HG02885 (cell line): Measurements from ENCODE around the gene TMEM62.
"Not testable (repeated sequence)": the region's sequence is repeated elsewhere in the genome, so short reads cannot be mapped to it uniquely, and the experiment has no call there.

Source experiments
- ATAC-seq: cut with Tn5 transposase; IDR thresholded peaks from one replicate; pipeline ENCODE4 v1.9.1; 2021; ENCODE audit warnings: mild to moderate bottlenecking; ENCODE audit not compliant: unreplicated experiment, poor library complexity

Gene TMEM62

DNA sequence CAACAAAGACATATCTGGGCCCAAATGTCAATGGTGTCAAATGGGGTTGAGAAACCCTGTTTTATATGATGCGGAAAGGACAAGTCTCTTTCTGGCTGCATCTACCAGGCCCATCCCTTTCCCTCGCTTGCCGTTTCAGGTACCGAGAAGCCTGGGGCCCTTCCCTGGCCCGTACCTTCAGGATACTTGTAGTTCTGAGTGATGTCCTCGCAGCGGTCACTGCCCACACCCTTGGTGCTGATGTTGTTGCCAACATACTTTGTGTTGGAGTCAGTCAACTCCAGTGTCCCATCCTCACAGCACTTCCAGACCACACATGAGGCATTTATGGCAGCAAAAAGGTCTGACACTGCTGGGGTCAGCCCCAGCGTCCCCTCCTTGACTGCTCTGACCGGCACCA is 73.6 kb downstream of the TMEM62 start:
- no peak for ATAC-seq

DNA sequence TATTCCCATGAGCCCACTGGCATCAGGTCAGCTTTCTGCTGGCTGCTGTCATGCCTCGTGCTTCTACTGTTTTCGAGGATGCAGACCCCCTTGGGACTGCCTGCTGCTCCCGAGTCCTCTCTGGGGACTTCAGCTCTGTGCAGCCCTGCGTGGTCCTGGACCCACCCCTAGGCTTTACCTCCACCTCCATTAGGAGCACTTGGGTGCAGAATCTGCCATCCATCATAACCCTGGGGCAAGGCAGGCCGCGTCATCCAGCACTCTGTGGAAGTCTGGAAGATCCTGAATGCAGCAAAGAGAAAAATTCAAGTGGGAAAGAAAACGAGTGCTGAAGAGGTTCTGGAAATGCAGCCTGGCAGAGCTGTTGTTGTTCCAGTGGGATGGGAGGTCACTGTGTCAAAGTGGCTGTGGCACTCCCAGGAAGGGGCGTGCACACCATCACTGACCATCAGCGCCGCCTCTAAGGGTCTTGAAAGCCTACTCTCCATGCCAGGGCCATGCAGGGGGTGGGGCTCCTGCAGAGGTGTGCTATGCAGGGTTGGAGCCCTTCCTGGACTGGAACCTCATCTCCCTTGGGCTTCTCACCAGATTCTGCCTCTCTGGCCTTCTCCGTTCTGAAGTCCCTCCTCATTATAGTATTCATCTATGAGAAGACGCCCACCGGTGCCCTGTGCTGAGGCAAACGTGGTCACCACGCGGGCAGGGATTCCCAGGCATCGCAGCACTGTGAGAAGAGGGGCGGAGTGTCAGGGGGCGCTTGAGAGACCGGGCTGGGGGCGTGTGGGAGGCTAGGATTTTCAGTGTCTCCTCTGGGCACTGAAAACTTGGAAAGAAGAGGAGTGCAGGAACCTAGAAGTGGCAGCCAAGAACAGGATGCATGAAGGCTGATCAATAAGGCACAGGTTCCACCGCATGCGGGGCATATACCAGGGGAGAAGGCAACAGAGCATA is 74.9 kb downstream of the TMEM62 start:
- no peak for ATAC-seq

DNA sequence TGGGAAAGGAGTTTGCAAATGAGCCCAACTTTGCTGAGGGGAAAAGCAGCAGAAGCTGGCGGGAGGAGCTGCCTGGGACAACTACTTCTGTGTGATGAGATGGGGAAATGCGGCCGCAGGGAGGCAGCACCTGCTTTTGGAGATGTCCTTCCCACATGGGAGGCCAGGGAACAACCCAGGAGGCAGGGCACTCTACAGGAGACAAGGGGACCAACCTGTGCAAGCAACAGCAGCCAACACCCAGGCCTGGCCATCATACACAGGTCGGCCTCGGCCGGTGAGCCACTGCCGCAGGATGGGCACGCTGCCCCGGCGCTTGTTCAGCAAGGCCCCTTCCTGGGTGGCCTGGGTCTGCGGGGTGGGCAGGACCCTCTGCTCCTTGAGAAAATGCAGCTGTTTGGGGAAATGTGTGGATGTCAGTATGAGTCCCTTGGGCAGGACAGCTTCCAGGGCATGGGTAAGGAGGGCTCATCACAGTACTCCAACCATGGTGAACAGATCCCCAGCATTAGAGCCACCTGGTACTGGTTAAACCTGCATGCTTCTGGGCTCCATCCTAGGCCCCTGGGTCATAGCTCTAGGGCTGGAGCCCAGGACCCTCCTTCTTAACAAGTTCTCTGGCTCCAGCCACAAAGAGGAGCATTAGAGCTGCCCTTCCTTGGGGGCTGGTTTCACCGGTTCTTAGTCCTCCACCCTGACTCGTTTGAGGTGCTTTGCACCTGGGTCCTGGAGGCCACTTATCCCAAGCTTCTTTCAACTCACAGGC is 75.9 kb downstream of the TMEM62 start:
- no peak for ATAC-seq

GRCh38 chr15:43210172-43210745 is 76.9 kb downstream of the TMEM62 start:
- no peak for ATAC-seq

DNA sequence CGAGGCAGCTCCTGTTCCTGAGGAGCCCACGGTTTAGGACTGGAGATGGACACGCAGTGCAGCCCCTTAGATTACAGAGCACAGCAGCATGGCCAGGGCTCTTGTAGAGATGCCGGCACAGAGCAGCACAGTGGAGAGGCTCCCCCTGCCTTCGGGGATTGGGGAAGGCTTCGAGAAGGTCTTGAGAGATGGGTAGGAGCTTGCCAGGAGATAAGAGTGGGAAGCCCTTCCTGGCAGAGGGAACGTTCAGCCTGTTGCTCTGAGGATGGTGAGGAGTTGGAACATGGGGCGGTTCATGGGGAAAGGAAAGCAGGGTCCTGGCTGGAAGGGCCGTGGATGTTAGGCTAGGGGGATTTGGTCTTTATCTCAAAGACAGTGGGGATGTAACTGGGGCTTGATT is 77.4 kb downstream of the TMEM62 start:
- no peak for ATAC-seq

- ATAC-seq, result no peak
Measured at GRCh38 chr15:43211224-43211735, 77.9 kb downstream of the TMEM62 start.

DNA sequence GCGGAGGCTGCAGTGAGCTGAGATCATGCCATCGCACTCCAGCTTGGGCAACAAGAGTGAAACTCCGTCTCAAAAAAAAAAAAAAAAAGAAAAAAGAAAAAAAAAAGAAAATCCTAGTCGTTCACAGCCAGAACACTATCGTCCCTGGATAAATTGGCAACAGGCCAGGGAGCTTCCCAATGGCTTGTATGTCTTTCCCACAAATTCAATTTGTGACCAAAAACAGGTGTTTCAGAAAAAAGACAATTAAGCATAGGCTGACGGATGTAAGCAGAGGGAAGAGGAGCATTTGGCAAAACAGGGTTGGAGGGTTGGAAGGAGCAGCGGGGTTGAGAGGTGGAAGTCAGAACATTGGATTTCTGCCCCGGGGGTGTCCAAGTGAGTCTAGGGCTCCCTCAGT is 78.9 kb downstream of the TMEM62 start:
- ATAC-seq, result no peak

DNA sequence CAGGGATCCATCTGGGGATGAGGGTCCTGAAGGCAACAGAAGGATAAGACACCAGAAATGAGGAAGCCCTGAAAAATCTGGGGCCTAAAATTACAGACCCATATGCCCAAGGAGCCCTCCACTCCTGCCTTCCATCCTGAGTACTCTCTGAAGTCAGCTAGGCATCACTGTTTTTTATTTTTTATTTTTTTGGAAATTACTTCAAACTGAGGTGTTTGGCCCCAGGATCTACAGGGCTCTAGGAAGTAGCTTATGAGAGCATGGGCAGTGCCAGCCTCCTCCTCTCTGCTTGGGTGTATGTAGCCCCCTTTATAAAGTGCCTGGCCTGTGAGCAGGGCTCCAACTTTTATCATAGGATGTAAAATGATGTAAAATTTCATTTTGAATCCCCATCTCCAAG is 79.6 kb downstream of the TMEM62 start:
- ATAC-seq, result no peak

- ATAC-seq, result no peak
Measured at GRCh38 chr15:43213466-43213865, 80.1 kb downstream of the TMEM62 start.

GRCh38 chr15:43214169-43214568 is 80.8 kb downstream of the TMEM62 start:
- ATAC-seq, result no peak

DNA sequence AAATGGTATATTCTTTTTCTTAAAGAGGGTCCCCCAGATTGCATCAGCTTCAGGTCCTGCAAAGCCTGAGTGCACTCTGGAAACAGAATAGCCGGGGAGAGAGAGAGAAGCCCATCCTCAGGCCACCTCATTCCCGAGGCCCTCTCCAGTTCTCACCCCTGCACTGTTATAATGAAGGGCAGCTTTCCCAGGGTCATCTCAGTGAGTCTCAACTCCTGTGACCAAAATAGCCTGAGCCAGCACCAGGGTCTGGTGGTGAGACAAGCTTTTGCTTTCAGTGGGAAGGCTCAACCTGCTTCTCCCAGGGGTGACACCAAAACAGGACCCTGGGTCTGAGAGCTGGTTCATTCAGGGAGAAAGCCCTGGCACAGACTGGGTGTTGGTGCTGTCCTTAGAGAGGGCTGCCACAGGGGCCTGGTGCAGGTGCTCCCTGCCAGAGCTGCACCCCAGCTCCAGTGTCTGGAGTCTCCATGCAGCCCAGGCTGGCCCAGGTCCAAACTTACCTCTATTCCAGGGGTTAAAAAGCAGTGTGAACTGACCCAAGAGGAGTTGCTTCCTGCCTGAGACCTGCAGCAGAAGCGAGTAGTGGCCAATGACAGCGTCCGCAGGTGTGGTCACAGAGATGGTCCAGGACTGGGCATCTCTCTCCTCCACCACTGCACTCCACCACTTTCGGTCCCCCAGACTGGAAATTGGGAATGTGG is 81.4 kb downstream of the TMEM62 start:
- no peak for ATAC-seq

GRCh38 chr15:43215961-43216360 is 82.6 kb downstream of the TMEM62 start:
- no peak for ATAC-seq

GRCh38 chr15:43218908-43219706 is 85.7 kb downstream of the TMEM62 start:
- no peak for ATAC-seq

- ATAC-seq, result no peak
Measured at GRCh38 chr15:43219929-43220928, 86.8 kb downstream of the TMEM62 start.

DNA sequence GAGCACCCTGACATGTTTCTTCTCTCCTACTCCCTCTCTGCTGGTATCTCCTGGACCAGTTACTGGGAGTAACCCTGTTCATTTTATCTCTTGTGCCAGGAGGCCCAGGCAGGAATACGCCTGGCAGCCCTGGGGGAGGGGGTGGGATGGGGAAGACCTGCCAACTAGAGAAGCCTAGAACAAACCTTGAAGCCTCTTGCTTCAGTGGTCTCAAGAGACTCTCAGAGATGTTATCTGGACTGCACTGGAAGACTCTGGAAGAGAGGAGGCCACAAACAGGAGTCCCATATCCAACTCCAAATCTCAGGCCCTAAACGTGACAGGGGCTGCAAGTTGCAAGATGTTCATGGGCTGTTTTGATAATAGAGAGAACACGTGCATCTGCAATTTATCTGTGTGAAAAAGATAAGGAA is 87.6 kb downstream of the TMEM62 start, which contains the start of gene EPB42:
Gene EPB42 (minus strand): TSS at position 28 of the 413 bp plus-strand sequence. CDS start 193 bp downstream, outside the sequence.
- ATAC-seq, result no peak

GRCh38 chr15:43221422-43221821 is 88.0 kb downstream of the TMEM62 start:
- no peak for ATAC-seq

GRCh38 chr15:43225201-43225949 is 92.0 kb downstream of the TMEM62 start:
- ATAC-seq, result peak; percentile 43

DNA sequence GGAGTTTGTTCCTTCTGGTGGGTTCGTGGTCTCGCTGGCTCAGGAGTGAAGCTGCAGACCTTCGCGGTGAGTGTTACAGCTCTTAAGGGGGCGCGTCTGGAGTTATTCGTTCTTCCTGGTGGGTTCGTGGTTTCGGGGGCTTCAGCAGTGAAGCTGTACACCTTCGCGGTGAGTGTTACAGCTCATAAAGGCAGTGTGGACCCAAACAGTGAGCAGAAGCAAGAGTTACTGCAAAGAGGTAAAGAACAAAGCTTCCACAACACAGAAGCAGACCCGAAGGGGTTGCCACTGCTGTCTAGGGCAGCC is 92.5 kb downstream of the TMEM62 start:
- not testable (repeated sequence) for ATAC-seq
